GM20000 (cell line): ENCODE measurements around the gene TMEM167B.
"Not testable (repeated sequence)": the region's sequence is repeated elsewhere in the genome, so short reads cannot be mapped to it uniquely, and the experiment has no call there.

Experiments used
- DNase-seq: peaks from one replicate; pipeline ENCODE4 v3.0.0; 2012; ENCODE audit warnings: low spot score
- CTCF ChIP-seq: IDR thresholded peaks from 2 replicates; pipeline ENCODE4 v1.5.1; 2012; ENCODE audit warnings: mild to moderate bottlenecking, control low read depth; ENCODE audit errors: extremely low read depth, missing control alignments

Gene TMEM167B

DNA sequence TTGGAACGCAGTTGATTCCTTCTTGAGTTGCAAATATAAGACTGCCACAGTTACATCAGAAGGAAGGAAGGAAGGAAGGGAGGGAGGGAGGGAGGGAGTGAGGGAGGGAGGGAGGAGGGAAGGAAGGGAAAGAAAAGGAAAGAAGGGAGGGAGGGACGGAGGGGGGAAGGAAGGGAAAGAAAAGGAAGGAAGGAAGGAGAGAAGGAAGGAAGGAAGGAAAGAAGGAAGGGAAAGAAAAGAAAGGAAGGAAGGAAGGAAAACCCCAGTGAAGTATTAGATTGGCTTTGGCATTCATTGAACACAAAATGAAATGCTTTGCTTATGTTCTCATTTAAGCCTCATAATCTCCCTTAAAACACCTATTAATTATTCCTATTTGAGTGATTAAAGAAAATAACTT lies 42.2 kb upstream of the TMEM167B start:
- no peak for TF ChIP-seq CTCF
- DNase-seq = no peak

DNA sequence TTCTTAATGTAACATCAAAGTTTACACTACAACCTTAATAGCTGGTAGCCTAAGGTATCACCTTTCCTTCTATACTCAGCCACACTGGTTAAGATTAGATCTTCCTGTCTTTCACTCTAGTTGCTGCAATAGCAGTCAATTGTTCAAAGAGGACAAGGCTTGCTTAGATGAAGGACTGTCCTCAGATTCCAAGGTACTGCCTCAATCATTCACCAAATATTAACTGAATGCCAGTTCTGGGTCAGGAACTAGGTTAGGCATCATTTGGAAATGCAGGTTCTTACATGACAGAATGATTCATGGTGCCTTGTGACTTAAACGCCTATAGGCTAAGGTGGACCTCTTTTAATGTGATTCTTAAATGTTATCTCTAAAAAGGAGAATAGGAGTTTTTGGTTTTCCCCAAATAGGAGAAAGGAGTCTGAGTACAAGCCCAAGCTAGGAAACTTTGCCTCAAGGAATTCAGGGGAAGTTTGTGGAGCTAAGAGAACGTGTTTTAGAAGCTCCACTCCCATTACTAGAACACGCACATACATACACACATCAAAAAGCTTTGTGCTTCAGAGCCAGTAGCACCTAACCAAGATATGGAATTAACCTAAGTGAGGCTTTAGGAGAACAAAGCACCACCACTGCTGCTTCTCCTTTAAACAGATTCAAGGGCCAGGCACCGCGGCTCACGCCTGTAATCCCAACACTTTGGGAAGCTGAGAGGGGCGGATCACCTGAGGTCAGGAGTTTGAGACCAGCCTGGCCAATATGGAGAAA lies 40.2 kb upstream of the TMEM167B start:
- no peak for TF ChIP-seq CTCF

GRCh38 chr1:109052145-109052544 lies 38.4 kb upstream of the TMEM167B start:
- not testable (repeated sequence) for DNase-seq

More for the DNA sequence above, 40.2 kb upstream of the TMEM167B start:
- DNase-seq = no peak

GRCh38 chr1:109056064-109056463 lies 34.5 kb upstream of the TMEM167B start:
- no peak for TF ChIP-seq CTCF
- DNase-seq = no peak

DNA sequence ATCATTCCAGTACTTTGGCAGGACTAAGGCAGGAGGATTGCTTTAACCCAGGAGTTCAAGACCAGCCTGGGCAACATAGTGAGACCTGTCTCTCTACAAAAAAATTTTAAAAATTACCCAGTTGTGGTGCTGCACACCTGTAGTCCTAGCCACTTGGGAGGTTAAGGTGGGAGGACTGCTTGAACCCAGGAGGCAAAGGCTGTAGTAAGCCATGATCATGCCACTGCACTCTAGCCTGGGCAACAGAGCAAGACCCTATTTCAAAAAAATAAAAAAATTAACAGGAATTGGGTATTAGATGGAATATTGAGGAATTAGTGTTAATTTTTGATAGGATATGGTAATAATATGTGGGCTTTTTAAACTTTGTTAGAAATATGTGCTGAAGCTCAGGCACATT lies 31.5 kb upstream of the TMEM167B start:
- no peak for DNase-seq

DNA sequence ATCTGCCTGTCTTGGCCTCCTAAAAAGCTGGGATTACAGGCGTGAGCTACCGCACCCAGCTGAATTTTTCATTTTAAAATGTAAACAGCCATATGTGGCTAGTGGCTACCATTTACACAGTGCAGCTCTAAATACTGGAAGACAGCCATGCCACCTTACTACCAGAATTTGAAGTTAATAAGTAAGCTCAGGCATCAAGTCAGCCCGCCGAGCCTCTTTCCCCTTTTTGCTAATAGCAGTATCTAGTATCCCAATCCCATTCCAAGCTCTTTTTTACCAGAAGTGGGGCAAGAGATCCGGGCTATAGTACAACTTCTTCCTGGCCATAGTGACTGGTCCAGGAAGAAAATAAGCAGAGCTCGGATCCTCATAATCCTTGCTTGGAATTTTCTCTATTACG lies 29.9 kb upstream of the TMEM167B start:
- TF ChIP-seq CTCF = no peak

More for the DNA sequence above, 31.5 kb upstream of the TMEM167B start:
- no peak for TF ChIP-seq CTCF

GRCh38 chr1:109061183-109061582 lies 29.4 kb upstream of the TMEM167B start:
- no peak for TF ChIP-seq CTCF
- no peak for DNase-seq

More for the DNA sequence above, 29.9 kb upstream of the TMEM167B start:
- no peak for DNase-seq

DNA sequence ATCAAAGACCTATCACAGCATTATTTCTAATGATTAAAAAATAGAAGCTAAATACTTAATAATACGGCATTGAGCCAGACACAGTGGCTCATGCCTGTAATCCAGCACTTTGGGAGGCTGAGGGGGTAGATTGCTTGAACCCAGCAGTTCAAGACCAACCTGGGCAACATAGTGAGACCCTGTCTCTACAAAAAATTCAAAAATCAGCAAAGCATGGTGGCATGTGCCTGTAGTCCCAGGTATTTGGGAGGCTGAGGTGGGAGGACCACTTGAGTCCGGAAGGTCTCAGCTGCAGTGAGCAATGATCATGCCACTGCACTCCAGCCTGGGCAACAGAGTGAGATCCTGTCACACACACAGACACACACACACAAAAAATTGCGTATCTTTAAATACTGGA lies 25.4 kb upstream of the TMEM167B start:
- no peak for TF ChIP-seq CTCF
- DNase-seq = no peak
